ENCODE measurements around the gene ZNF679.
A peak's percentile ranks its signal among the peaks of the same experiment; 100 is the strongest.
"Not testable (repeated sequence)": the region's sequence is repeated elsewhere in the genome, so short reads cannot be mapped to it uniquely, and the experiment has no call there.

Gene ZNF679

GRCh38 chr7:64228174-64228573 is at the start of gene ZNF679:
Gene ZNF679, plus strand, starts transcription at chr7:64228474. Its CDS starts 20,644 bp downstream, at chr7:64249118.
- DNase-seq (ENCODE audit: low read depth): not testable (repeated sequence)

- DNase-seq (ENCODE audit: low read depth): peak; percentile 3
Measured at GRCh38 chr7:64180989-64181388, 47.3 kb upstream of the ZNF679 start.

- no peak for DNase-seq (ENCODE audit: low read depth)
Measured at GRCh38 chr7:64181586-64181985, 46.7 kb upstream of the ZNF679 start.

- no peak for DNase-seq (ENCODE audit: low read depth)
Measured at GRCh38 chr7:64182036-64182790, 46.1 kb upstream of the ZNF679 start.

- no peak for DNase-seq (ENCODE audit: low read depth)
Measured at GRCh38 chr7:64183126-64183742, 45.0 kb upstream of the ZNF679 start.

GRCh38 chr7:64183827-64184372 is 44.4 kb upstream of the ZNF679 start:
- no peak for DNase-seq (ENCODE audit: low read depth)

- DNase-seq (ENCODE audit: low read depth): no peak
Measured at GRCh38 chr7:64184376-64184775, 43.9 kb upstream of the ZNF679 start.

- DNase-seq (ENCODE audit: low read depth): no peak
Measured at GRCh38 chr7:64187408-64187807, 40.9 kb upstream of the ZNF679 start.

- DNase-seq (ENCODE audit: low read depth): no peak
Measured at GRCh38 chr7:64192148-64192704, 36.0 kb upstream of the ZNF679 start.

- DNase-seq (ENCODE audit: low read depth): no peak
Measured at GRCh38 chr7:64192775-64193174, 35.5 kb upstream of the ZNF679 start.

- DNase-seq (ENCODE audit: low read depth): no peak
Measured at GRCh38 chr7:64206903-64207302, 21.4 kb upstream of the ZNF679 start, which contains the start of gene ZNF735. Gene ZNF735, plus strand, starts transcription at chr7:64207203. Its CDS starts 0 bp downstream, at chr7:64207203.

- not testable (repeated sequence) for DNase-seq (ENCODE audit: low read depth)
Measured at GRCh38 chr7:64219710-64220298, 8.5 kb upstream of the ZNF679 start.

GRCh38 chr7:64223366-64223765 is 4.9 kb upstream of the ZNF679 start:
- DNase-seq (ENCODE audit: low read depth): no peak

GRCh38 chr7:64266341-64266919 is 38.2 kb downstream of the ZNF679 start:
- DNase-seq (ENCODE audit: low read depth): no peak

GRCh38 chr7:64277630-64278029 is 49.4 kb downstream of the ZNF679 start:
- DNase-seq (ENCODE audit: low read depth): no peak

GRCh38 chr7:64294701-64295420 is 66.6 kb downstream of the ZNF679 start:
- DNase-seq (ENCODE audit: low read depth): no peak

- DNase-seq (ENCODE audit: low read depth): not testable (repeated sequence)
Measured at GRCh38 chr7:64297418-64297817, 69.1 kb downstream of the ZNF679 start.

GRCh38 chr7:64300641-64301405 is 72.5 kb downstream of the ZNF679 start:
- no peak for DNase-seq (ENCODE audit: low read depth)

GRCh38 chr7:64307254-64308015 is 79.2 kb downstream of the ZNF679 start:
- peak; percentile 77 for DNase-seq (ENCODE audit: low read depth)

- no peak for DNase-seq (ENCODE audit: low read depth)
Measured at GRCh38 chr7:64308016-64308270, 79.7 kb downstream of the ZNF679 start.
